ENCODE data around the gene PSMD10.

The PSMD10 gene

DNA sequence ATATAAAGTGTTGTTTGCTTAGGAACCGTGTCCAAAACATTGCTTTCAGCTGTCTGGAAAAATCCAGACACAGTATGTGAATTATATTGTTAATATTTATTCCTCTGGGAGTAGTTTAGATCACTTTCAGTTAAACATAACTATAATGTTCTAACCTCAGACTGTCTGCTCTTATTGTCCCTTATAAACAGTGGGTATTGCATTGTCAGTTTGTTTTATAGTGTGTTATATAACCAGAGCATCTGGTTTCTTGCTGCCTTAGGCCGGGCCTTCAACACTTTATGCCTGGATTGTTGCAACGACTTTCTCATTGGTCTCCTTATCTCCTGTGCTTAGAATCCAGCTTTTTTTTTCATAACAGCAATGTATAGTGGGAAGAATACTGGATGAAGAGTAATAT is 26.6 kb upstream of the PSMD10 start:
- Histone ChIP-seq H3K79me2 (ENCODE audit: insufficient read depth, low read length) (no peaks in the 10 kb centered on the region), H3K4me1 (ENCODE audit: insufficient read depth, low read length, severe bottlenecking) (no peaks in the 10 kb centered on the region), H2AFZ (ENCODE audit: low read length) (no peak overlapping the region), H3K27ac (ENCODE audit: low read depth, low read length, poor library complexity, severe bottlenecking) (no peak overlapping the region), H4K20me1 (ENCODE audit: insufficient read depth, low read length) (no peaks in the 10 kb centered on the region), H3K27me3 (ENCODE audit: insufficient read depth, low read length) (no peaks in the 10 kb centered on the region), H3K9ac (ENCODE audit: low read length) (no peak overlapping the region), H3F3A (ENCODE audit: insufficient read depth, low read length) (no peaks in the 10 kb centered on the region), H3K4me2 (ENCODE audit: low read length) (no peak overlapping the region), H3K9me3 (ENCODE audit: low read length) (no peaks in the 10 kb centered on the region), H3K4me3 (ENCODE audit: low read depth, low read length, poor library complexity, severe bottlenecking) (no peak overlapping the region), H3K9me2 (ENCODE audit: low read depth, low read length) (no peaks in the 10 kb centered on the region), H3K36me3 (ENCODE audit: insufficient read depth, low read length) (no peaks in the 10 kb centered on the region)
- no peak for TF ChIP-seq EZH2 (IDR thresholded peaks at IDR 0.05; ENCODE audit: borderline replicate concordance, low read length)
- TF ChIP-seq, protein P1, sequence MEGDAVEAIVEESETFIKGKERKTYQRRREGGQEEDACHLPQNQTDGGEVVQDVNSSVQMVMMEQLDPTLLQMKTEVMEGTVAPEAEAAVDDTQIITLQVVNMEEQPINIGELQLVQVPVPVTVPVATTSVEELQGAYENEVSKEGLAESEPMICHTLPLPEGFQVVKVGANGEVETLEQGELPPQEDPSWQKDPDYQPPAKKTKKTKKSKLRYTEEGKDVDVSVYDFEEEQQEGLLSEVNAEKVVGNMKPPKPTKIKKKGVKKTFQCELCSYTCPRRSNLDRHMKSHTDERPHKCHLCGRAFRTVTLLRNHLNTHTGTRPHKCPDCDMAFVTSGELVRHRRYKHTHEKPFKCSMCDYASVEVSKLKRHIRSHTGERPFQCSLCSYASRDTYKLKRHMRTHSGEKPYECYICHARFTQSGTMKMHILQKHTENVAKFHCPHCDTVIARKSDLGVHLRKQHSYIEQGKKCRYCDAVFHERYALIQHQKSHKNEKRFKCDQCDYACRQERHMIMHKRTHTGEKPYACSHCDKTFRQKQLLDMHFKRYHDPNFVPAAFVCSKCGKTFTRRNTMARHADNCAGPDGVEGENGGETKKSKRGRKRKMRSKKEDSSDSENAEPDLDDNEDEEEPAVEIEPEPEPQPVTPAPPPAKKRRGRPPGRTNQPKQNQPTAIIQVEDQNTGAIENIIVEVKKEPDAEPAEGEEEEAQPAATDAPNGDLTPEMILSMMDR (IDR thresholded peaks at IDR 0.05; ENCODE audit: low read length), result no peak

DNA sequence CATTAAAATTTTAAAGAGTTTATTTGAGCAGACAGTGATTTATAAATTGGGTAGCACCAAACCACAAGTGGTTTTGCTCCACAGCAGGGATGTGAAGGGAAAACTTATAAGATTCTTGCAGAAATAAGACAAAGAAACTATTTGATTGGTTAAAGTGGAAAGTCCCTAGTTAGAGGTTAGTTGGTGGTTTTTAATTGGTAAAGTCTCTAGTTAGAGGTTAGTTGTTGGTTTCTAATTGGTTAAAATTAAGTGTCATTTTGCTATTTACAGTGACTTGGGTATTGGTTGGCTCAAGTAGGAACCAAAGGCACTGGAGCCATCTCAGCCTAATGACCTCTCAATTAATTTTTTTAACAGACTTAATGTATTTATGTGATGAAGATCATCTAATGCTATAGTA is 23.2 kb upstream of the PSMD10 start:
- H2AFZ ChIP-seq (ENCODE audit: low read length), result no peak overlapping the region
- no peaks in the 10 kb centered on the region for H3K79me2 ChIP-seq (ENCODE audit: insufficient read depth, low read length)
- no peaks in the 10 kb centered on the region for H3K4me1 ChIP-seq (ENCODE audit: insufficient read depth, low read length, severe bottlenecking)
- H3F3A ChIP-seq (ENCODE audit: insufficient read depth, low read length), result no peaks in the 10 kb centered on the region
- H3K9me2 ChIP-seq (ENCODE audit: low read depth, low read length), result no peaks in the 10 kb centered on the region
- no peaks in the 10 kb centered on the region for H3K9me3 ChIP-seq (ENCODE audit: low read length)
- no peak overlapping the region for H3K27ac ChIP-seq (ENCODE audit: low read depth, low read length, poor library complexity, severe bottlenecking)
- no peaks in the 10 kb centered on the region for H4K20me1 ChIP-seq (ENCODE audit: insufficient read depth, low read length)
- no peak overlapping the region for H3K4me2 ChIP-seq (ENCODE audit: low read length)
- H3K9ac ChIP-seq (ENCODE audit: low read length), result no peak overlapping the region
- H3K4me3 ChIP-seq (ENCODE audit: low read depth, low read length, poor library complexity, severe bottlenecking), result no peak overlapping the region
- H3K36me3 ChIP-seq (ENCODE audit: insufficient read depth, low read length), result no peaks in the 10 kb centered on the region
- no peaks in the 10 kb centered on the region for H3K27me3 ChIP-seq (ENCODE audit: insufficient read depth, low read length)
- no peak for TF ChIP-seq EZH2 (IDR thresholded peaks at IDR 0.05; ENCODE audit: borderline replicate concordance, low read length)
- TF ChIP-seq, protein P1 (IDR thresholded peaks at IDR 0.05; ENCODE audit: low read length), result no peak

DNA sequence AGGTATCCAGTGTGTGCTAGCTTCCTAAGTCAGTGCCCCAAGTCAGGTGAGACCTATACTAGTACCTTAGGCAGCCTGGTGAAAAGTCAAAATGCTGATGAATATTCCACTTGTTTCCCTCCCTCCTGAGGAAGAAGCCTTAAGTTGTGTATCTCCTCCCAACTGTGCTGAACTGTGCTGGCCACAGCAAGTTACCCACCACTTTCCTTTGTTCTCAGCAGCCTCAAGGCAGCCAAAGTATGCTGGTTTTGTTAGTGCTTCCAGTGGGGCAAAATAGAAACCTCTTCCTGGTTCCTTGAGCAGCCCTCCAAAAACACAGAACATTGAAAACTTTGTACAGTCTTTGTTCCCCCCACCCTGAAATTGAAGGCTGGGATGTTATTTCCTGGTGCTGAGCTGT is 14.1 kb upstream of the PSMD10 start:
- H3K79me2 ChIP-seq (ENCODE audit: insufficient read depth, low read length), result no peaks in the 10 kb centered on the region
- no peaks in the 10 kb centered on the region for H3K36me3 ChIP-seq (ENCODE audit: insufficient read depth, low read length)
- H3F3A ChIP-seq (ENCODE audit: insufficient read depth, low read length), result no peaks in the 10 kb centered on the region
- H3K4me2 ChIP-seq (ENCODE audit: low read length), result no peak overlapping the region
- no peak overlapping the region for H3K9ac ChIP-seq (ENCODE audit: low read length)
- H4K20me1 ChIP-seq (ENCODE audit: insufficient read depth, low read length), result no peaks in the 10 kb centered on the region
- H3K9me3 ChIP-seq (ENCODE audit: low read length), result no peaks in the 10 kb centered on the region
- H3K27ac ChIP-seq (ENCODE audit: low read depth, low read length, poor library complexity, severe bottlenecking), result no peak overlapping the region
- H3K27me3 ChIP-seq (ENCODE audit: insufficient read depth, low read length), result no peaks in the 10 kb centered on the region
- H3K4me1 ChIP-seq (ENCODE audit: insufficient read depth, low read length, severe bottlenecking), result no peaks in the 10 kb centered on the region
- no peaks in the 10 kb centered on the region for H3K9me2 ChIP-seq (ENCODE audit: low read depth, low read length)
- TF ChIP-seq EZH2 (IDR thresholded peaks at IDR 0.05; ENCODE audit: borderline replicate concordance, low read length), result no peak
- TF ChIP-seq, protein P1 (IDR thresholded peaks at IDR 0.05; ENCODE audit: low read length), result no peak
- no peak overlapping the region for H3K4me3 ChIP-seq (ENCODE audit: low read depth, low read length, poor library complexity, severe bottlenecking)
- H2AFZ ChIP-seq (ENCODE audit: low read length), result no peak overlapping the region
